GM23338 (cell line): Measurements from ENCODE around the gene DDB1. TPM values are rescaled to one million over a fixed set of nuclear protein-coding genes. Genes with fewer than 3 reads are reported as not detected.

Experiments
- ATAC-seq: fragments of 200-7000 bp; cut with Tn5 transposase; 3 replicates; pipeline ENCODE4 v1.9.1; 2020
- DNase-seq: peaks from one replicate; pipeline ENCODE4 v3.0.0-alpha.2; 2015; ENCODE audit warnings: low spot score
- H2AFZ ChIP-seq: fragments of 200-600 bp; sonication (generic); 2 replicates; pipeline ENCODE4 v1.8.0; 2016; ENCODE audit warnings: antibody characterized with exemption, mild to moderate bottlenecking, moderate library complexity
- H3F3A ChIP-seq: fragments of 200-600 bp; sonication (generic); replicated peaks from 2 replicates; pipeline ENCODE4 v1.8.0; 2017; ENCODE audit warnings: antibody characterized with exemption, mixed run types, low read depth
- H3K27ac ChIP-seq: fragments of 200-600 bp; sonication (generic); 2 replicates; pipeline ENCODE4 v1.6.1; 2016; ENCODE audit warnings: low read depth
- H3K27me3 ChIP-seq: fragments of 200-600 bp; sonication (generic); 2 replicates; pipeline ENCODE4 v1.8.0; 2016; ENCODE audit warnings: mild to moderate bottlenecking, mixed run types, moderate library complexity; ENCODE audit not compliant: insufficient read depth
- H3K36me3 ChIP-seq: fragments of 200-600 bp; sonication (generic); 2 replicates; pipeline ENCODE4 v1.8.0; 2016; ENCODE audit warnings: mild to moderate bottlenecking; ENCODE audit not compliant: insufficient read depth
- H3K4me1 ChIP-seq: fragments of 200-600 bp; sonication (generic); 2 replicates; pipeline ENCODE4 v1.8.0; 2016; ENCODE audit warnings: mild to moderate bottlenecking, moderate library complexity; ENCODE audit not compliant: insufficient read depth
- H3K4me2 ChIP-seq: fragments of 200-600 bp; sonication (generic); 2 replicates; pipeline ENCODE4 v1.7.1; 2017; ENCODE audit warnings: mixed run types
- H3K4me3 ChIP-seq: fragments of 200-600 bp; sonication (generic); 2 replicates; pipeline ENCODE4 v1.6.1; 2016; ENCODE audit warnings: mixed run types
- H3K79me2 ChIP-seq: fragments of 200-600 bp; sonication (generic); replicated peaks from 2 replicates; pipeline ENCODE4 v1.8.0; 2017; ENCODE audit warnings: mild to moderate bottlenecking; ENCODE audit not compliant: insufficient read depth
- H3K9me2 ChIP-seq: fragments of 200-600 bp; sonication (generic); 2 replicates; pipeline ENCODE4 v1.8.0; 2017; ENCODE audit not compliant: insufficient read depth
- H4K20me1 ChIP-seq: fragments of 200-600 bp; sonication (generic); replicated peaks from 2 replicates; pipeline ENCODE4 v1.8.0; 2017; ENCODE audit warnings: mild to moderate bottlenecking; ENCODE audit not compliant: insufficient read depth
- H3K27ac Mint-ChIP-seq: 2 replicates; pipeline ENCODE4 v1.8.0; 2020; ENCODE audit warnings: inconsistent platforms, mild to moderate bottlenecking, moderate library complexity, mixed read lengths
- H3K27me3 Mint-ChIP-seq: 3 replicates; pipeline ENCODE4 v1.8.0; 2022; ENCODE audit warnings: low read depth, mild to moderate bottlenecking, moderate library complexity, mixed read lengths, inconsistent platforms; ENCODE audit not compliant: insufficient read depth, poor library complexity
- H3K36me3 Mint-ChIP-seq: 3 replicates; pipeline ENCODE4 v1.8.0; 2021; ENCODE audit warnings: low read depth, mild to moderate bottlenecking, inconsistent platforms, moderate library complexity, mixed read lengths
- H3K4me1 Mint-ChIP-seq: 3 replicates; pipeline ENCODE4 v1.8.0; 2020; ENCODE audit warnings: mild to moderate bottlenecking, inconsistent platforms, mixed read lengths
- H3K4me3 Mint-ChIP-seq: 3 replicates; pipeline ENCODE4 v1.8.0; 2021; ENCODE audit warnings: moderate library complexity, mild to moderate bottlenecking, inconsistent platforms, mixed read lengths
- H3K9me3 Mint-ChIP-seq: 3 replicates; pipeline ENCODE4 v1.8.0; 2020; ENCODE audit warnings: moderate library complexity, mild to moderate bottlenecking, inconsistent platforms, mixed read lengths
- CREB1 ChIP-seq: fragments of 250-450 bp; sonication (Bioruptor Pico); IDR thresholded peaks from 2 replicates; pipeline ENCODE4 v1.5.0; 2020; ENCODE audit warnings: low read depth, mild to moderate bottlenecking, moderate library complexity
- ETS1 ChIP-seq: IDR thresholded peaks from 2 replicates; pipeline ENCODE4 v1.6.1; 2016; ENCODE audit warnings: antibody characterized with exemption
- EZH2phosphoT487 ChIP-seq: fragments of 200-600 bp; sonication (generic); IDR thresholded peaks from one replicate; pipeline ENCODE4 v1.8.1; 2018; ENCODE audit warnings: antibody characterized with exemption; ENCODE audit not compliant: unreplicated experiment
- JUNB ChIP-seq: IDR thresholded peaks from one replicate; pipeline ENCODE4 v1.6.1; 2016; ENCODE audit warnings: antibody characterized with exemption; ENCODE audit not compliant: unreplicated experiment
- NANOG ChIP-seq: IDR thresholded peaks from 2 replicates; pipeline ENCODE4 v1.6.1; 2016; ENCODE audit warnings: antibody characterized with exemption, borderline replicate concordance
- POLR2AphosphoS5 ChIP-seq: IDR thresholded peaks from 2 replicates; pipeline ENCODE4 v1.6.1; 2016; ENCODE audit warnings: antibody characterized with exemption, low read depth
- REST ChIP-seq: IDR thresholded peaks from one replicate; pipeline ENCODE4 v1.6.1; 2018; ENCODE audit warnings: antibody characterized with exemption; ENCODE audit not compliant: unreplicated experiment
- STAT1 ChIP-seq: IDR thresholded peaks from one replicate; pipeline ENCODE4 v1.6.1; 2016; ENCODE audit warnings: antibody characterized with exemption; ENCODE audit not compliant: unreplicated experiment
- ZNF114 ChIP-seq: fragments of 250-450 bp; sonication (Bioruptor Pico); IDR thresholded peaks from 2 replicates; pipeline ENCODE4 v1.5.0; 2020; ENCODE audit warnings: mild to moderate bottlenecking, moderate library complexity
- ZNF331 ChIP-seq: fragments of 250-450 bp; sonication (Bioruptor Pico); IDR thresholded peaks from 2 replicates; pipeline ENCODE4 v1.5.0; 2020; ENCODE audit warnings: low read depth, mild to moderate bottlenecking, moderate library complexity
- polyA plus RNA-seq: library from polyadenylated mRNA; unstranded; fragments of >200 nt; fragmentation: Nextera tagmentation; extraction: Ambion mirVana; gene quantifications from 2 replicates; pipeline ENCODE4 v1.2.1, GENCODE V29; 2016
- total RNA-seq: library from RNA; depleted of rRNA; stranded (reverse); fragments of >200 nt; shearing (Covaris generic); gene quantifications from 2 replicates; pipeline ENCODE4 v1.2.3, GENCODE V29; 2014

DDB1 gene
- total and polyA plus RNA-seq, 2 experiments from 2014 or later, result 102 to 282 TPM

- no peak overlapping the region for H3K27ac Mint-ChIP-seq
- peaks cover 26% of the 10 kb centered on the region; the same call in 1 of the 2 replicates for H4K20me1 ChIP-seq
- peaks cover 3% of the 10 kb centered on the region for H3K27me3 Mint-ChIP-seq
- peaks cover 65% of the 10 kb centered on the region for H3K36me3 ChIP-seq
- DNase-seq, result no peak
- no peak overlapping the region for H3K4me3 ChIP-seq
- no peak for TF ChIP-seq CREB1 (CRISPR knock-in tag)
- TF ChIP-seq POLR2AphosphoS5, result no peak
- no peak for TF ChIP-seq JUNB
- no peak for TF ChIP-seq NANOG
- no peak for TF ChIP-seq ZNF331 (CRISPR knock-in tag)
- TF ChIP-seq REST, result no peak
- TF ChIP-seq ZNF114, result no peak
- no peak for TF ChIP-seq ETS1
- no peak for TF ChIP-seq STAT1
- no peaks in the 10 kb centered on the region for H3K27me3 ChIP-seq
- H3K36me3 Mint-ChIP-seq, result peaks cover 70% of the 10 kb centered on the region
- no peaks in the 10 kb centered on the region for H3K9me2 ChIP-seq
- peaks cover 14% of the 10 kb centered on the region for H3K4me1 Mint-ChIP-seq
- H3K4me2 ChIP-seq, result no peak overlapping the region
- no peak overlapping the region for H3K27ac ChIP-seq
- H2AFZ ChIP-seq, result no peak overlapping the region
- H3F3A ChIP-seq, result 0 out of 2 replicates have a peak, but pooled peaks cover 4% of the 10 kb centered on the region
- H3K79me2 ChIP-seq, result no peaks in the 10 kb centered on the region
- H3K4me1 ChIP-seq, result no peaks in the 10 kb centered on the region
- ATAC-seq, result no peak
- H3K9me3 Mint-ChIP-seq, result no peaks in the 10 kb centered on the region
- H3K4me3 Mint-ChIP-seq, result no peak overlapping the region
Measured at GRCh38 chr11:61302550-61302949, 30.4 kb downstream of the DDB1 start.

- H3K27me3 Mint-ChIP-seq, result peaks cover 7% of the 10 kb centered on the region
- H3K36me3 Mint-ChIP-seq, result peaks cover 66% of the 10 kb centered on the region
- Histone ChIP-seq H4K20me1 (peaks cover 6% of the 10 kb centered on the region; the same call in 1 of the 2 replicates), H3K4me3 (no peak overlapping the region), H2AFZ (no peak overlapping the region), H3K36me3 (peaks cover 37% of the 10 kb centered on the region), H3K27me3 (peaks cover 5% of the 10 kb centered on the region), H3K4me1 (peaks cover 4% of the 10 kb centered on the region; the same call in 1 of the 2 replicates), H3K4me2 (no peak overlapping the region), H3F3A (peaks cover 12% of the 10 kb centered on the region), H3K79me2 (peaks cover 1% of the 10 kb centered on the region; the same call in 1 of the 2 replicates), H3K27ac (no peak overlapping the region), H3K9me2 (no peaks in the 10 kb centered on the region)
- no peak overlapping the region for H3K4me3 Mint-ChIP-seq
- DNase-seq, result no peak
- H3K9me3 Mint-ChIP-seq, result no peaks in the 10 kb centered on the region; the same call in 2 of the 3 replicates
- H3K27ac Mint-ChIP-seq, result peak overlapping the region; percentile 69
- no peak for ATAC-seq
- H3K4me1 Mint-ChIP-seq, result peaks cover 16% of the 10 kb centered on the region
- TF ChIP-seq ZNF331 (CRISPR knock-in tag), result no peak
- TF ChIP-seq REST, result no peak
- TF ChIP-seq EZH2phosphoT487, result no peak
Measured at GRCh38 chr11:61298663-61299244, 34.2 kb downstream of the DDB1 start.
